ENCODE data around the gene FBXW7.

GRCh38 chr4:152578670-152579069 is 42.8 kb upstream of the FBXW7 start:
- no peak for TF ChIP-seq POLR2AphosphoS5 (IDR thresholded peaks at IDR 0.05)
- no peak for TF ChIP-seq CTCF (IDR thresholded peaks at IDR 0.05)
- TF ChIP-seq POLR2A (IDR thresholded peaks at IDR 0.05), result no peak
- no peak for TF ChIP-seq EP300 (IDR thresholded peaks at IDR 0.05)
